ENCODE results near the gene ZNF2.

The ZNF2 gene

GRCh38 chr2:95206096-95206495 lies 40.5 kb downstream of the ZNF2 start:
- peak; percentile 24 for DNase-seq (ENCODE audit: low read depth, low spot score)

DNA sequence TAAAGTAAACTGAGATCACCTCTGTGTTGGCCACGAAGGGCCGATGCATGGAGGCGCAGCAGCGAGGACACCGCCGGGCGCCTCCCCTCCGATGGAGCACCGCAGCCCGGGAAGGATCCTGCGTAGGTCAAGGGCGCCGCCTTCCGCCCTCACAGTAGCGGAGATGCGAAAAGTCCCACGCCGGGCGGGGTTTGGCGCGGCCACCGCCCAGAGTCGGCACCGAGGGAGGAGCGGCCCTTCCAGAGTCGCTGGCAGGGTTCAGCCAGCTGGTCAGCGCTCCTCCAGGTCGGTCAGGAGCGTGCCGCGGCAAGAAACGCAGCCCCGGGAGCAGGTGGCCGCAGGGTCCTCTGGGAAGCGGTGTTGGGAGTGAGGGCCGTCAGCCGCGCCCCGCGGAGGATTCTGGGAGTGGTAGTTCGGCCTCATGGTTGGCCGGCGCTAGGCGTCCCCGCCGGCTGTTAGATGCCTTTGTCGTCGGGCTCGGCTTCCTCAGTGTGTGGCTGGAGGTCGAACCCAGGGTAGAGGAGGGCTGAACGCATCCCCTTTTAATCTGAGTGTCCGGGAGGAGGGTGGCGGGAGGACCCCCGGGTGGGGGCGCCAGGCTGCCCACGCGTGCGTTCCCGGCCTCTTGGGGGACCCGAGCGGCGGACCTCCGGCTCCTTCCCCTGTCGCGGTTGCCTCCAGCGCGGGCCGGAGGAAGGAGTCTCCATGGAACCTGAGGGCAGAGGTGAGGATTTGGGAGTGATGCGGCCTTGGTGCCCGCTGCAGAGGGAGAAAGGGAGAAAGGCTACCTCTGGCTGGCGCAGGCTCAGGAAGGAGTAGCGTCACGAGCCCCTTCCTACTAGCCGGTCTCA lies 41.7 kb downstream of the ZNF2 start, which contains the start of gene ZNF892:
Gene ZNF892 (plus strand): TSS at position 411 of the 851 bp plus-strand sequence. CDS start 295 bp downstream, at position 706.
- peak; percentile 98 for DNase-seq (ENCODE audit: low read depth, low spot score)

GRCh38 chr2:95208106-95208505 lies 42.5 kb downstream of the ZNF2 start:
- DNase-seq (ENCODE audit: low read depth, low spot score): no peak

DNA sequence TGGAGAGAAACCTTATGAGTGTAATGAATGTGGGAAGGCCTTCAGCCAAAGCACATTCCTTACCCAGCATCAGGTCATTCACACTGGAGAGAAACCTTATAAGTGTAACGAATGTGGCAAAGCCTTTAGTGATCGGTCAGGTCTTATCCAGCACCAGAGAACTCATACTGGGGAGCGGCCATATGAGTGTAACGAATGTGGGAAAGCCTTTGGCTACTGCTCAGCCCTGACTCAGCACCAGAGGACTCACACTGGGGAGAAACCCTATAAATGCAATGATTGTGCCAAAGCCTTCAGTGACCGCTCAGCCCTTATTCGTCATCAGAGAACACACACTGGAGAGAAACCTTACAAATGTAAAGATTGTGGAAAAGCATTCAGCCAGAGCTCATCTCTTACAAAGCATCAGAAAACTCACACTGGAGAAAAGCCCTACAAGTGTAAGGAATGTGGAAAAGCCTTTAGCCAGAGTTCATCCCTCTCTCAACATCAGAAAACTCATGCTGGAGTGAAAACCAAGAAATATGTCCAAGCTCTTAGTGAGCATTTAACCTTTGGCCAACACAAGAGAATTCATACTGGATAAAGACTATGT lies 49.5 kb downstream of the ZNF2 start:
- DNase-seq (ENCODE audit: low read depth, low spot score): no peak

DNA sequence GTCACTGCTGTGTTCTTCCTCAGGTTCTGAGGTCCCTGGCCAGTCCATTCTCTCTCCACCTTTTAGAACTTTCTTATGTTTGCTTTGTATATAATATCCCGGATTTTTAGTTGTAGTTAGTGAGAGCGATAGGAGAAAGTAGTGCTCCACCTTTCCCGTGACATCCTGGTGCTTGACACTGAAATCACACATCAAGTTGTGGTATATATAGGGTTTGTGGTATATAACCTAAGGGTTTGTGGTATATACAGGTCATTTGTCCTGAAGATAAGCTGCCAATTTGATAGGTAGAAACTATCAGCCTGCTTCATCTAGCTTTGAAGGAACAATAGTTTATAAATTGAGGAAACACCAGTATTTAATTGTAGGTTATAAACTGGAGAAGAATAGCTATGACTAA lies 54.8 kb downstream of the ZNF2 start:
- DNase-seq (ENCODE audit: low read depth, low spot score): no peak

- no peak for DNase-seq (ENCODE audit: low read depth, low spot score)
These were observed 60.0 kb downstream of the ZNF2 start for GRCh38 chr2:95225658-95226057.

- DNase-seq (ENCODE audit: low read depth, low spot score): peak; percentile 90
These were observed 66.1 kb downstream of the ZNF2 start for GRCh38 chr2:95231723-95232122.

DNA sequence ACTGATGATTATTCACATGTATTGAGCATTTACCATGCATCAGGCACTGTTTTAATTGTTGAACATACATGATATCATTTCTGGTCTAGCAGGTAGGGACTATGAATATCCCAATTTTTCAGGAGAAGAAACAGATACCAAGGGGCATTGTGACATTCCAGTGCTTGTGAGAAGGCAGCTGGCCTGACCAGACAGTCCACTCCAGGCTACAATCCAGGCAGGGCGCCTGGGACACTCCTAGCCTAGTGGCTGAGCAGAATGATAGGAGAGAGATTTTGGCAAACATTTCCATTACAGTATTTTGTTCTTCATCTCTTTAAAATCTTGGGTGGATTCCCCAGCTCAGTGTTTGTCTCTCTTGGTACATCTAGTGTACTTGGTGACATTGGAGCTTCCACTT lies 66.6 kb downstream of the ZNF2 start:
- DNase-seq (ENCODE audit: low read depth, low spot score): no peak

Data from ELF-1 (cell line).